ENCODE data around the gene SLAMF9. TPM values are rescaled to one million over a fixed set of nuclear protein-coding genes. Genes with fewer than 3 reads are reported as not detected.
A peak's percentile ranks its signal among the peaks of the same experiment; 100 is the strongest.

SLAMF9 gene
- total and polyA plus RNA-seq, 2 of the 8 experiments (the other 6 are each of a cell fraction or from before 2014, with no cell fraction given), result not detected

DNA sequence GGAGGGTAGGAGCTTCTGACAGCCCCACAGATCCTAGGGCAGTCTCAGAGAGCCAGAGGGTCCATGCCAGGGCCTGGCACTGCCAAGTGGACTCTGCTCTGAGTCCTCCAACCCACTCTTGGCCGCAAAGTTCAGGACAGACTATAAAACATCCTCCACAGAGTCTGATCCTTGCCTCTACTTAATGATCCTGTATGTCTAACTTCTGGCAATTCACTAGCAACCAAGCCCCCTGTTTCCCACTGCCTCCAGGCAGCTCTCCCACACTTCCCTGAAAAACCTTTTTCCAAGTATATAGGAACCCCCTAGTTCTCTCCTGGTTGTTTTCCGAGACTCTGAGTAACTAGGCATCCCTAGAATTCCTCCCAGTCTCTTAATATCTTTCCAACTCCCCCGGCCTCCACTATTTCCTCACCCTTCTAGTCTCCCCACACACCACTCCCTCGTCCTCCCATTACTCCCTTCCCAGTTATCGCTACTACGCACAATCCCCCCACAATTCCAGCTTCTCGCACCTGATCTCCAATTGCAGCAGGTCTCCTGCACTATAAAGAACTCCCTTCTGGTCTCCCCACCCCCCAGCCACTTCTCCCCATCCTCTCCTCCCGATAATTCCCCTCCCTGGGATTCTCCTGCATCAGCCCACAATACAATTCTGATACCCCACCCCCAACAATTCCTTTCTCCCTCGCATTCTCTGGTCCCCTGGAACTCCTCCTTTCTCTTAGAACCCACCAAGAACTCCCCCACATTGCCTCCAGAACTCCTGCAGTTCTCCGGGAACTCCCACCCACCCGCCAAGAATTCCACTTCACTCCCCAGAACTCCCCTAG, 9.2 kb downstream of the SLAMF9 start (continued):
- no peak for TF ChIP-seq RAD21 (IDR thresholded peaks at IDR 0.05 in 1 of 2, conservative IDR thresholded peaks at IDR 0.05 in 1 of 2; ENCODE audit: low read depth in 2 of 2, low read length in 2 of 2)
- TF ChIP-seq SAP30 (IDR thresholded peaks at IDR 0.05; ENCODE audit: insufficient read depth, insufficient replicate concordance, low read length), result peak; percentile 52
- TF ChIP-seq BCL11A (IDR thresholded peaks at IDR 0.05; ENCODE audit: low read depth in 2 of 2, low read length in 2 of 2), result no peak
- TF ChIP-seq EP300 (IDR thresholded peaks at IDR 0.05; ENCODE audit: borderline replicate concordance in 1 of 2, low read depth in 2 of 2, low read length in 2 of 2), result no peak
- no peak for TF ChIP-seq POLR2AphosphoS5 (IDR thresholded peaks at IDR 0.05; ENCODE audit: low read depth, low read length)
- TF ChIP-seq RXRA (IDR thresholded peaks at IDR 0.05; ENCODE audit: insufficient read depth, low read depth, low read length), result no peak
- no peak for TF ChIP-seq CHD2 (IDR thresholded peaks at IDR 0.05; ENCODE audit: low read length)
- TF ChIP-seq MAFK (IDR thresholded peaks at IDR 0.05; ENCODE audit: low read depth, low read length), result no peak
- TF ChIP-seq EGR1 (IDR thresholded peaks at IDR 0.05; ENCODE audit: borderline replicate concordance, low read depth, low read length), result no peak
- TF ChIP-seq SP2 (IDR thresholded peaks at IDR 0.05; ENCODE audit: low read length), result no peak
- no peak for TF ChIP-seq CTBP2 (IDR thresholded peaks at IDR 0.05; ENCODE audit: borderline replicate concordance, insufficient read depth, insufficient read length, low read length)

Data from H1 (cell line).